Measurements from ENCODE around the gene ADAT3. TPM values are rescaled to one million over a fixed set of nuclear protein-coding genes. Genes with fewer than 3 reads are reported as not detected.
"Not testable (repeated sequence)": the region's sequence is repeated elsewhere in the genome, so short reads cannot be mapped to it uniquely, and the experiment has no call there.

The ADAT3 gene
- total RNA-seq, 1 experiment from 2014 or later, result 10.0 TPM

GRCh38 chr19:1874554-1875185, 30.5 kb upstream of the ADAT3 start:
- Histone ChIP-seq H3K36me3 (replicated peaks; ENCODE audit: control insufficient read depth, insufficient read depth, low read length) (no peaks in the 10 kb centered on the region; the same call in 1 of the 2 replicates), H3K27me3 (ENCODE audit: control insufficient read depth, insufficient read depth, low read length) (no peaks in the 10 kb centered on the region), H3K4me3 (ENCODE audit: insufficient read depth, low read depth, low read length) (peak overlapping the region; percentile 100)
- DNase-seq, result no peak

- H3K27me3 ChIP-seq (ENCODE audit: control insufficient read depth, insufficient read depth, low read length); H3K36me3 ChIP-seq (replicated peaks; ENCODE audit: control insufficient read depth, insufficient read depth, low read length); DNase-seq: not testable (repeated sequence)
- H3K4me3 ChIP-seq (ENCODE audit: insufficient read depth, low read depth, low read length), result peak overlapping the region; percentile 100
Measured at GRCh38 chr19:1875265-1875645, 29.9 kb upstream of the ADAT3 start.

- H3K36me3 ChIP-seq (replicated peaks; ENCODE audit: control insufficient read depth, insufficient read depth, low read length), result no peaks in the 10 kb centered on the region; the same call in 1 of the 2 replicates
- DNase-seq, result peak; percentile 97
- peak overlapping the region; percentile 100 for H3K4me3 ChIP-seq (ENCODE audit: insufficient read depth, low read depth, low read length)
- no peaks in the 10 kb centered on the region for H3K27me3 ChIP-seq (ENCODE audit: control insufficient read depth, insufficient read depth, low read length)
Measured at GRCh38 chr19:1875646-1876495, 29.3 kb upstream of the ADAT3 start.

GRCh38 chr19:1876496-1877279, 28.5 kb upstream of the ADAT3 start:
- peak overlapping the region; percentile 100 for H3K4me3 ChIP-seq (ENCODE audit: insufficient read depth, low read depth, low read length)
- H3K36me3 ChIP-seq (replicated peaks; ENCODE audit: control insufficient read depth, insufficient read depth, low read length); H3K27me3 ChIP-seq (ENCODE audit: control insufficient read depth, insufficient read depth, low read length); DNase-seq: not testable (repeated sequence)

GRCh38 chr19:1877280-1877660, 27.9 kb upstream of the ADAT3 start:
- DNase-seq; H3K27me3 ChIP-seq (ENCODE audit: control insufficient read depth, insufficient read depth, low read length); H3K36me3 ChIP-seq (replicated peaks; ENCODE audit: control insufficient read depth, insufficient read depth, low read length): not testable (repeated sequence)
- peak overlapping the region; percentile 27; the same call in 1 of the 2 replicates for H3K4me3 ChIP-seq (ENCODE audit: insufficient read depth, low read depth, low read length)

- H3K4me3 ChIP-seq (ENCODE audit: insufficient read depth, low read depth, low read length); H3K27me3 ChIP-seq (ENCODE audit: control insufficient read depth, insufficient read depth, low read length); DNase-seq; H3K36me3 ChIP-seq (replicated peaks; ENCODE audit: control insufficient read depth, insufficient read depth, low read length): not testable (repeated sequence)
Measured at GRCh38 chr19:1878583-1878982, 26.6 kb upstream of the ADAT3 start.

- H3K36me3 ChIP-seq (replicated peaks; ENCODE audit: control insufficient read depth, insufficient read depth, low read length); H3K27me3 ChIP-seq (ENCODE audit: control insufficient read depth, insufficient read depth, low read length); DNase-seq; H3K4me3 ChIP-seq (ENCODE audit: insufficient read depth, low read depth, low read length): not testable (repeated sequence)
Measured at GRCh38 chr19:1879982-1880381, 25.2 kb upstream of the ADAT3 start.

GRCh38 chr19:1880611-1881392, 24.4 kb upstream of the ADAT3 start:
- Histone ChIP-seq H3K4me3 (ENCODE audit: insufficient read depth, low read depth, low read length) (no peak overlapping the region), H3K36me3 (replicated peaks; ENCODE audit: control insufficient read depth, insufficient read depth, low read length) (no peaks in the 10 kb centered on the region; the same call in 1 of the 2 replicates), H3K27me3 (ENCODE audit: control insufficient read depth, insufficient read depth, low read length) (no peaks in the 10 kb centered on the region)
- DNase-seq, result no peak

GRCh38 chr19:1881393-1882088, 23.7 kb upstream of the ADAT3 start:
- not testable (repeated sequence) for DNase-seq; H3K36me3 ChIP-seq (replicated peaks; ENCODE audit: control insufficient read depth, insufficient read depth, low read length); H3K4me3 ChIP-seq (ENCODE audit: insufficient read depth, low read depth, low read length); H3K27me3 ChIP-seq (ENCODE audit: control insufficient read depth, insufficient read depth, low read length)

GRCh38 chr19:1882089-1882785, 23.0 kb upstream of the ADAT3 start:
- no peak for DNase-seq
- Histone ChIP-seq H3K36me3 (replicated peaks; ENCODE audit: control insufficient read depth, insufficient read depth, low read length) (no peaks in the 10 kb centered on the region; the same call in 1 of the 2 replicates), H3K4me3 (ENCODE audit: insufficient read depth, low read depth, low read length) (no peak overlapping the region), H3K27me3 (ENCODE audit: control insufficient read depth, insufficient read depth, low read length) (no peaks in the 10 kb centered on the region)

GRCh38 chr19:1882786-1883692, 22.2 kb upstream of the ADAT3 start:
- no peak for DNase-seq
- no peak overlapping the region for H3K4me3 ChIP-seq (ENCODE audit: insufficient read depth, low read depth, low read length)
- H3K27me3 ChIP-seq (ENCODE audit: control insufficient read depth, insufficient read depth, low read length), result no peaks in the 10 kb centered on the region
- H3K36me3 ChIP-seq (replicated peaks; ENCODE audit: control insufficient read depth, insufficient read depth, low read length), result no peaks in the 10 kb centered on the region; the same call in 1 of the 2 replicates

GRCh38 chr19:1883784-1884183, 21.4 kb upstream of the ADAT3 start:
- Histone ChIP-seq H3K4me3 (ENCODE audit: insufficient read depth, low read depth, low read length) (no peak overlapping the region), H3K27me3 (ENCODE audit: control insufficient read depth, insufficient read depth, low read length) (no peaks in the 10 kb centered on the region), H3K36me3 (replicated peaks; ENCODE audit: control insufficient read depth, insufficient read depth, low read length) (no peaks in the 10 kb centered on the region; the same call in 1 of the 2 replicates)
- no peak for DNase-seq

Data from H7 (cell line).